ENCODE data around the gene ELMOD3. TPM values are rescaled to one million over a fixed set of nuclear protein-coding genes. Genes with fewer than 3 reads are reported as not detected.
"Not testable (repeated sequence)": the region's sequence is repeated elsewhere in the genome, so short reads cannot be mapped to it uniquely, and the experiment has no call there.

ELMOD3 gene
- total RNA-seq, 4 donors from 2014 or later, result 15.9 to 31.7 (median 25.0) TPM

DNA sequence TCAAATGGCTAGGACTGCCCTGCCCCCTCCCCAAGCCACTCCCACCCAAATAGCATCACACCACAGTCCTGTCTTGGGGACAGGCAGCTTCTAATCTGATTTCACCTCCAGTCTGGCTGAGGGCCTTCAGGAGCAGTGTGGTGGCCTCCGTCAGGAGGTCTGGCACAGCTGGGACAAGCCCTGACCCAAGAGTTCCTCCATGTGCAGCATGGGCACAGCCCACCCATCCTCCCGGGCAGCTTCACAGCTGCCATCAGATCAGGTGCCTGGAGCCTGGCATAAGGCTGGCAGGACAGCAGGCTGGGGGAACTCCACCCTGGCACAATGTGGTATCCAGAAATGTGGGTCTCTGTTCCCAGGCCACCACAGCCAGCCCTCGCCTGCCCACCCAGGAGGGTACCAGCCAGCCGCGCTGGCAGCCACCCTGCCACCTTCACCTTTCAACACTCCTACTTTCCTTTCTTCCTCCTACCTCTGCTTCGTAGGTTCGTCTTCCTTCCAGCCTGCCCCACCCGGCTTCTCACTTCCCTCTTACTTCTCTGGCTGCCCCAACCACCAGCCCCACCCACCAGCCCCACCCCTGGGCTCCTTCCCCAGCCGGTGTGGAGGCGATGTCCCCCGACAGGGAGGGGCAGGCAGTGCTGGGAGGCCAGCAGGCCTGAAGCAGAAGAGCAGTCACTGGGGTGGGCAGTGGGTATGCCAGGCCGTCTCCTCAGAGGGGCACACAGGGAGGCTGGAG is 55.4 kb downstream of the ELMOD3 start, which contains the start of gene CAPG:
Gene CAPG, minus strand, starts transcription at position 522 of the 739 bp plus-strand sequence. CDS start 8,221 bp downstream, outside the sequence.
- H3K4me3 ChIP-seq, result no peak within 1 kb of the TSS
- TF ChIP-seq POLR2A (IDR thresholded peaks at IDR 0.05), result no peak
- TF ChIP-seq, protein P1, sequence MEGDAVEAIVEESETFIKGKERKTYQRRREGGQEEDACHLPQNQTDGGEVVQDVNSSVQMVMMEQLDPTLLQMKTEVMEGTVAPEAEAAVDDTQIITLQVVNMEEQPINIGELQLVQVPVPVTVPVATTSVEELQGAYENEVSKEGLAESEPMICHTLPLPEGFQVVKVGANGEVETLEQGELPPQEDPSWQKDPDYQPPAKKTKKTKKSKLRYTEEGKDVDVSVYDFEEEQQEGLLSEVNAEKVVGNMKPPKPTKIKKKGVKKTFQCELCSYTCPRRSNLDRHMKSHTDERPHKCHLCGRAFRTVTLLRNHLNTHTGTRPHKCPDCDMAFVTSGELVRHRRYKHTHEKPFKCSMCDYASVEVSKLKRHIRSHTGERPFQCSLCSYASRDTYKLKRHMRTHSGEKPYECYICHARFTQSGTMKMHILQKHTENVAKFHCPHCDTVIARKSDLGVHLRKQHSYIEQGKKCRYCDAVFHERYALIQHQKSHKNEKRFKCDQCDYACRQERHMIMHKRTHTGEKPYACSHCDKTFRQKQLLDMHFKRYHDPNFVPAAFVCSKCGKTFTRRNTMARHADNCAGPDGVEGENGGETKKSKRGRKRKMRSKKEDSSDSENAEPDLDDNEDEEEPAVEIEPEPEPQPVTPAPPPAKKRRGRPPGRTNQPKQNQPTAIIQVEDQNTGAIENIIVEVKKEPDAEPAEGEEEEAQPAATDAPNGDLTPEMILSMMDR (IDR thresholded peaks at IDR 0.05 in 4 of 5, conservative IDR thresholded peaks at IDR 0.05 in 1 of 5), result no peak
- intact Hi-C loops (cut with DNase I; ENCODE audit: low total_unique reads) (no loop called here), in situ Hi-C loops (cut with MboI; ENCODE audit: low sequenced_read_pairs in 4 of 4) (no loop called here)
- H3K27ac ChIP-seq, result no peak within 1 kb of the TSS
- peak in 1 of 2 donors; percentile 45 for DNase-seq
- no peaks in the 10 kb centered on the region for H3K4me1 ChIP-seq
- ATAC-seq, result peak in 1 of 2 donors; percentile 25
- no peaks in the 10 kb centered on the region for H3K9me3 ChIP-seq
- H3K27me3 ChIP-seq, result peaks cover 0 to 13% (median 10%) of the 10 kb centered on the region in 3 donors
- H3K36me3 ChIP-seq, result no peaks in the 10 kb centered on the region

DNA sequence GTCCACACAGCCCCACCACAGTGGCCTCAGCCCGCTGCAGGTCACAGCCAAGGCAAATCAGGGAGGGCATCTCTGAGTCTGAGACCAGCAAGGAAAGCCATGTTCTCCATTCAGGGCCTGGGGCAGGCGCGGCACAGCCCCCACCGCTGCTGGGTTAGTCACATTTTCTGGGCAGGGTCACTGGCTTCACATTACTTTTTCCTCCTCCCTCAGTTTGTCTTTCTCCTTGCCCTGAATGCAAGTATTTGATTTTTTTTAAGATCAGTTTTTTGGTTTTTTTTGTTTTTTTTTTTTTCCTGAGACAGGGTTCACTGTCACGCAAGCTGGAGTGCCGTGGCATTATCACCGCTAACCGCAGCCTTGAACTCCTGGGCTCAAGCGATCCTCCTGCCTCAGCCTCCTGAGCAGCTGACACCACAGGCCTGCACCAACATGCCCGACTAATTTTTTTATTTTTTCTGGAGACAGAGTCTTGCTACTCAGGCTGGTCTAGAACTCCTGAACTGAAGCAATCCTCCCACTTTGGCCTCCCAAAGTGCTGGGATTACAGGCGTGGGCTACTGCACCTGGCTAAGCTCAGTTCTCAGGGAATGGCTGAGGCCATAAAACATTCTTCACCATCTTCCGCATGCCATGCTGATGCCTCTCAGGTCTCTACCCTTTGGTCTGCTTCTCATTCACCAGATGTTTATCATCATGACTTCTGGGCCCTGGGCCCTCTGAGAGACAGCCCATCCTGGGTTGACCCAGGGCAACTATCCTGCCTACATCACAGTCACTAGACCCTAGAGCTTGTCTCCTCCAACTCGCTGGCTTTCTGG is 56.2 kb downstream of the ELMOD3 start:
- no peak overlapping the region for H3K27ac ChIP-seq
- no peaks in the 10 kb centered on the region for H3K36me3 ChIP-seq
- no peak overlapping the region for H3K4me3 ChIP-seq
- in situ Hi-C loops (cut with MboI; ENCODE audit: low sequenced_read_pairs in 4 of 4) (no loop called here), intact Hi-C loops (cut with DNase I; ENCODE audit: low total_unique reads) (loop anchor here (1.0 kb wide), 1 partner anchor 40 kb away; no protein-coding TSS in a partner anchor)
- DNase-seq, result no peak
- no peak for TF ChIP-seq POLR2A (IDR thresholded peaks at IDR 0.05)
- TF ChIP-seq, protein P1 (IDR thresholded peaks at IDR 0.05 in 4 of 5, conservative IDR thresholded peaks at IDR 0.05 in 1 of 5), result no peak
- H3K4me1 ChIP-seq, result no peaks in the 10 kb centered on the region
- ATAC-seq, result no peak
- H3K27me3 ChIP-seq, result peaks cover 0 to 13% (median 10%) of the 10 kb centered on the region in 3 donors
- H3K9me3 ChIP-seq, result no peaks in the 10 kb centered on the region

DNA sequence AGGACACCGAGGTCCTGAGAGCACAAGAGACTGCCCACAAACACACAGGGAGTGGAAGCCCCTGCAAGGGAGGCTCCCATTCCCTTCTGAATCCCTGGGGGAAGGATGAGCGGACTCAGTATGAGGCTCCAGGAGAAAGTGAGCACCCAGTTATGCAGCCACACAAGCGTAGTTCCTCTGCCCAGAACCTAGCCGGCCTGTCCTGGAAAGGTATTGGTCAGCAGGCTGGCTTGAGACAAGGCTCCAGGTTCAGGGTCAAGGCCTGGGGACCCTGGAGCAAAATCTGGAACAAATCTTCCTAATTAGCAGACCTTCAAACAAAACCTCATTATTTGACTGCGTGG is 56.8 kb downstream of the ELMOD3 start:
- Histone ChIP-seq H3K4me3 (no peak overlapping the region), H3K27ac (no peak overlapping the region), H3K4me1 (no peaks in the 10 kb centered on the region), H3K27me3 (peaks cover 0 to 13% (median 10%) of the 10 kb centered on the region in 3 donors), H3K9me3 (no peaks in the 10 kb centered on the region), H3K36me3 (no peaks in the 10 kb centered on the region)
- in situ Hi-C loops (cut with MboI; ENCODE audit: low sequenced_read_pairs in 4 of 4) (no loop called here), intact Hi-C loops (cut with DNase I; ENCODE audit: low total_unique reads) (loop anchor here (1.0 kb wide), 1 partner anchor 39 kb away; no protein-coding TSS in a partner anchor)
- ATAC-seq (no peak), DNase-seq (no peak)
- no peak for TF ChIP-seq POLR2A (IDR thresholded peaks at IDR 0.05)
- TF ChIP-seq, protein P1 (IDR thresholded peaks at IDR 0.05 in 4 of 5, conservative IDR thresholded peaks at IDR 0.05 in 1 of 5), result no peak

DNA sequence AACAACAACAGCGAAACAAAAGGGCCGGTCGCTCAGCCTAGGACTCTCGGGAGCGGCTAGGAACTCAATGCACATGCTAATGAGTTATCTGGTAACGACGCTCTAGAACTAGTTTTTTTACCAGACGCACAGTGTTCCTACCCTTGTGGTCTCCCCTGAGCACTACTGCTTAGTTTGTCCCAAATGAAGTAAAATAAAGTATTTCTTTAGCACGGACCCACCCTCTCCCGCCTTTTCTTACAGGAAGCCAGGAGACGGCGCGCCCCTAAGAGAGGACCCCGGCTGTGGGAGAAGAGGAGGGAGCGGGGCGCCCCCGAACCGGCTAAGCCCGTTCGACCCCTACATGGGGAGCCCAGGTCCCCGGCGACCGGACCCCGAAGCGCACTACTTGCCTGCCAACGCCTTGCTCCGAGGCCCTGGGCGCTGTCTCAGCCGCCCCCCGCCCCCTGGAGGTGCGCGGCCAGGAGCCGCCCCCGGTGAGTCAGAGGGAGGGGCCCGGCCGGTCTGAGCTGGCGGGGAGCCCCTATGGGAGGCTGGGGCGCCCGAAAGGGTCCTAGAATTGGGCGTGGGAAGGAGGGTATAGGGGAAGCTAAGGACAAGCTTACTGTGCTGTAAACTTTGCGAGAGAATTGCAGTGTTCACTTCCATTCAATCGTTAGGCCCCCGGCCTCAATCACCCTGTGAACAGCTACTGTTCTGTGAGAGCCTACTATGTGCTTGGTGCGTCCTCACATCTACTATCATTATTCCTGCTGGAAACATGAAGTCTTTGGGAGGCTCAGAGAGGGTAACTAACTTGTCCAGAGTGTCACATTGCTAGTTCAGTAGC is 59.2 kb downstream of the ELMOD3 start:
- peak overlapping the region; percentile 41 to 61 (median 52) for H3K4me3 ChIP-seq
- peaks cover 0 to 13% (median 10%) of the 10 kb centered on the region in 3 donors for H3K27me3 ChIP-seq
- intact Hi-C loops (cut with DNase I; ENCODE audit: low total_unique reads), result no loop called here
- ATAC-seq (no peak), DNase-seq (no peak)
- H3K36me3 ChIP-seq, result no peaks in the 10 kb centered on the region
- H3K9me3 ChIP-seq, result no peaks in the 10 kb centered on the region
- in situ Hi-C loops (cut with MboI; ENCODE audit: low sequenced_read_pairs in 4 of 4), result no loop called here
- TF ChIP-seq POLR2A (IDR thresholded peaks at IDR 0.05), result no peak
- TF ChIP-seq, protein P1 (IDR thresholded peaks at IDR 0.05 in 4 of 5, conservative IDR thresholded peaks at IDR 0.05 in 1 of 5), result no peak
- peaks cover 4 to 5% of the 10 kb centered on the region in 2 donors for H3K4me1 ChIP-seq
- peak overlapping the region in 2 of 4 donors; percentile 12 to 44 for H3K27ac ChIP-seq

DNA sequence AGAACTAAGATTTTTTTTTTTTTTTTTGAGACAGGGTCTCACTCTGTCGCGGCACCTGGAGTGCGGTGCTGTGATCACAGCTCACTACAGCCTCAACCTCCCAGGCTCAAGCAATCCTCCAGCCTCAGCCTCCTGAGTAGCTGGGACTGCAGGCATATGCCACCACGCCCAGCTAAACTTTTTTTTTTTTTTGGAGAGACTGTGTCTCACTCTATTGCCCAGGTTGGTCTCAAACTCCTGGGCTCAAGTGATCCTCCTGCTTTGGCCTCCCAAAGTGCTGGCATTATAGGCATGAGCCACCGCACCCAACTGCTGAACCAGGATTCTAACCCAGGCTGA is 59.8 kb downstream of the ELMOD3 start:
- ATAC-seq; H3K4me3 ChIP-seq; H3K36me3 ChIP-seq; H3K27ac ChIP-seq; DNase-seq; H3K9me3 ChIP-seq; in situ Hi-C loops (cut with MboI; ENCODE audit: low sequenced_read_pairs in 4 of 4); intact Hi-C loops (cut with DNase I; ENCODE audit: low total_unique reads): not testable (repeated sequence)
- Histone ChIP-seq H3K27me3 (peaks cover 0 to 13% (median 10%) of the 10 kb centered on the region in 3 donors), H3K4me1 (peaks cover 10% of the 10 kb centered on the region in 2 donors)
